Choroid plexus epithelial cell (primary cell): Measurements from ENCODE around the gene GREB1L.
"Not testable (repeated sequence)": the region's sequence is repeated elsewhere in the genome, so short reads cannot be mapped to it uniquely, and the experiment has no call there.

Experiments used
- DNase-seq: peaks from one replicate; pipeline ENCODE4 v3.0.0-alpha.2; 2010; ENCODE audit warnings: low read depth
- H3K4me3 ChIP-seq: 2 replicates; pipeline ENCODE4 v1.5.1; 2011; ENCODE audit warnings: low read depth, mild to moderate bottlenecking, control low read depth, low read length, moderate library complexity
- TF ChIP-seq, protein P1 (sequence below): conservative IDR thresholded peaks from 2 replicates; pipeline ENCODE4 v1.5.1; 2011; ENCODE audit warnings: low read depth, mild to moderate bottlenecking, control low read depth, inconsistent platforms, low read length, moderate library complexity

Gene GREB1L

DNA sequence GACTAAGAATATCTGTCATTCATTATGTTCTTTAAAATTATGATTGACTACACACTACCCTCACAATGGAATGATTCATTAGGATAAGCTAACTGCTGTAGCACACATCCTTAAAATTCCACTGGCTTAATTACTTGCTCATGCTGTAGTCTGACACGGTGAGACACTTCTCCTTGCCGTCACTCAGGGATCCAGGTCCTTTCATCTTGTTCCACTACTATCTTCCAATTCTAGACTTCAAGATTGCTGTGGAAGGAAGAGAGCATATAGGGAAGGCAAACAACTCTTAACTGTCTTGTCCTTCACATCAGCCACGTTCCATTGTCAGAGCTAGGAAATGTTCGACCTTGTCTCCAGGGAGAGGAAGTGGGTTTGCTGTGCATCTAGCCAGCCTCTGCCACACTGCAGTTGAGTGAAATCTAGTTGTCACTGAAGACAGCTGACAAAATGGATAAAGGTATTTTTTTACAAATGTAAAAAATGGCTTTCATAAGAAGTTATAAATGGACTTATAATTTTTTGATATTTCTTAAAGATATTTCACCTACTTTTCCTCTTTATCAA, 30.1 kb downstream of the GREB1L start:
- TF ChIP-seq, protein P1, sequence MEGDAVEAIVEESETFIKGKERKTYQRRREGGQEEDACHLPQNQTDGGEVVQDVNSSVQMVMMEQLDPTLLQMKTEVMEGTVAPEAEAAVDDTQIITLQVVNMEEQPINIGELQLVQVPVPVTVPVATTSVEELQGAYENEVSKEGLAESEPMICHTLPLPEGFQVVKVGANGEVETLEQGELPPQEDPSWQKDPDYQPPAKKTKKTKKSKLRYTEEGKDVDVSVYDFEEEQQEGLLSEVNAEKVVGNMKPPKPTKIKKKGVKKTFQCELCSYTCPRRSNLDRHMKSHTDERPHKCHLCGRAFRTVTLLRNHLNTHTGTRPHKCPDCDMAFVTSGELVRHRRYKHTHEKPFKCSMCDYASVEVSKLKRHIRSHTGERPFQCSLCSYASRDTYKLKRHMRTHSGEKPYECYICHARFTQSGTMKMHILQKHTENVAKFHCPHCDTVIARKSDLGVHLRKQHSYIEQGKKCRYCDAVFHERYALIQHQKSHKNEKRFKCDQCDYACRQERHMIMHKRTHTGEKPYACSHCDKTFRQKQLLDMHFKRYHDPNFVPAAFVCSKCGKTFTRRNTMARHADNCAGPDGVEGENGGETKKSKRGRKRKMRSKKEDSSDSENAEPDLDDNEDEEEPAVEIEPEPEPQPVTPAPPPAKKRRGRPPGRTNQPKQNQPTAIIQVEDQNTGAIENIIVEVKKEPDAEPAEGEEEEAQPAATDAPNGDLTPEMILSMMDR, result no peak
- no peak for DNase-seq
- H3K4me3 ChIP-seq, result no peak overlapping the region

- H3K4me3 ChIP-seq, result no peak overlapping the region
- TF ChIP-seq, protein P1, result no peak
- no peak for DNase-seq
These were observed 31.5 kb downstream of the GREB1L start for GRCh38 chr18:21273568-21273967.

GRCh38 chr18:21275645-21276044, 33.6 kb downstream of the GREB1L start:
- TF ChIP-seq, protein P1, result no peak
- no peak for DNase-seq
- no peak overlapping the region for H3K4me3 ChIP-seq

GRCh38 chr18:21277578-21277977, 35.5 kb downstream of the GREB1L start:
- TF ChIP-seq, protein P1, result no peak
- no peak for DNase-seq
- H3K4me3 ChIP-seq, result no peak overlapping the region

DNA sequence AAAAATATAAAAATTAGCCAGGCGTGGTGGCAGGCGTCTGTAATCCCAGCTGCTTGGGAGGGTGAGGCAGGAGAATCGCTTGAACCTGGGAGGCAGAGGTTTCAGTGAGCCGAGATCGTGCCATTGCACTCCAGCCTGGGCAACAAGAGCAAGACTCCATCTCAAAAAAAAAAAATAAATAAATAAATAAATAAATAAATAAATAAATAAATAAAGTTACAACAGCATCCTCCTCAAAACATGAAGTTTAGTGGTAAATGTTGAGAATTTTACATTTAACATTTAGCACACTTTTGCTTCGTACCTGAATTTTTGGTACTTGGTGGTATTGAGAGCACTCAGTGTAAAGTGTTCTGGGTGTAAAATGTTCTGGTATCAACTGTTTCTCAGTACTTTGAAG, 36.2 kb downstream of the GREB1L start:
- DNase-seq, H3K4me3 ChIP-seq: not testable (repeated sequence)

- DNase-seq, result no peak
- H3K4me3 ChIP-seq, result no peak overlapping the region
- TF ChIP-seq, protein P1, result no peak
These were observed 39.6 kb downstream of the GREB1L start for GRCh38 chr18:21281603-21282002.

DNA sequence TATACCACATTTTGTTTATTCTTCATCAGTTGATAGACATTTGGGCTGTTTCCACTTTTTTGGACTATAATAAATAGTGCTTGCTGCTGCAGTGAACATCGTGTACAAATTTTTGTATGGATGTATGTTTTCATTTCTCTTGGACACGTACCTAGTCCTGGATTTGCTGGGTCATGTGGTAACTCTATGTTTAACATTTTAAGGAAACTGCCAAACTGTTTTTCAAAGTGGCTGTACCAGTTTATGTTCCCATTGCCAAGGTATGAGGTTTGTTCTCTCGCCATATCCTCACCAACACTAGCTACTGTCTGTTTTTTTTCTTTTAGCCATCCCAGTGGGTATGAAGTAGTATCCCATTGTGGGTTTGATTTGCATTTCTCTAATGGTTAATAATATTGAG, 42.5 kb downstream of the GREB1L start:
- TF ChIP-seq, protein P1, result no peak
- no peak overlapping the region for H3K4me3 ChIP-seq
- DNase-seq, result no peak

DNA sequence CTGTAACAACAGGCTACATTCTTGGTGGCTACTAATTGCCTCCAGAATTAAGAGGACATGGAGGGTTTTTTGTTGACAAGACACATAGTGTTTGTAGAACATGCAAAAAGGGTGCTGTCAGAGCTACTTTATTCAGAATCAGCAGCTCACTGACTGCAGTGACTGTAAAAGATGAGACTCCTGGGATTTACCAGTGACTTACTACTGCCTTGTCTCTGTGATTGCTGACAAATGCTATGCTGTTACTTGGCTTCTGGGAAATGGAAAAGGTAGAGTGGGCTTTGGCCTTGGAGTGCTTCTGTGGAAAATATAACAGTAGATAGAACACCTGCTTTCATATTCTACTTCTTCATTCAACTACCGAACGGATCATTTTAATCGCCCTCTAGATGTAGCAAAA, 47.8 kb downstream of the GREB1L start:
- TF ChIP-seq, protein P1, result no peak
- H3K4me3 ChIP-seq, result no peak overlapping the region
- no peak for DNase-seq
